T47D (cell line): ENCODE results near the gene RHBDD2.

Experiments
- DNase-seq, 2 experiments: peaks; one replicate each; pipeline versions ENCODE4 v3.0.0 to v3.0.0-alpha.2; 2011 to 2012; ENCODE audit warnings: low read depth in 1 of 2, low spot score in 1 of 2
- JUND ChIP-seq: IDR thresholded peaks from 2 replicates; pipeline ENCODE4 v1.6.1; 2012; ENCODE audit warnings: low read depth
- in situ Hi-C: cut with HindIII; loops from 2 replicates; pipeline ENCODE4 v1.10.0; 2016; ENCODE audit warnings: low sequenced_read_pairs, low pct_unique_long_range_greater_than_20kb

RHBDD2 gene

DNA sequence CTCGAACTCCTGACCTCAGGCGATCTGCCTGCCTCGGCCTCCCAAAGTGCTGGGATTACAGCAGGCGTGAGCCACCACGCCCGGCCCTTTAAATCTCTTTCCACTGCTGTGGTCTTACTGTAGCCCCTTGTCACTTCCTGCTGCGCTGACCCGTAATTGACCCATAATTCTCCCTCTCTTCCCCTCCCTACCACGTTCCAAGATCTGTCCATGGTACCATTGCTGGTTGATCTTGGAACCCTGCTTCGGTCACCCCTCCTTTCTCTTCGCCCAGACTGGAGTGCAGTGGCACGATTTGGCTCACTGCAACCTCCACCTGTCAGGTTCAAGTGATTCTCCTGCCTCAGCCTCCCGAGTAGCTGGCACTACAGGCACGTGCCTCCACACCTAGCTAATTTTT lies 42.6 kb downstream of the RHBDD2 start:
- in situ Hi-C loops = no loop called here
- no peak for DNase-seq
- no peak for TF ChIP-seq JUND

DNA sequence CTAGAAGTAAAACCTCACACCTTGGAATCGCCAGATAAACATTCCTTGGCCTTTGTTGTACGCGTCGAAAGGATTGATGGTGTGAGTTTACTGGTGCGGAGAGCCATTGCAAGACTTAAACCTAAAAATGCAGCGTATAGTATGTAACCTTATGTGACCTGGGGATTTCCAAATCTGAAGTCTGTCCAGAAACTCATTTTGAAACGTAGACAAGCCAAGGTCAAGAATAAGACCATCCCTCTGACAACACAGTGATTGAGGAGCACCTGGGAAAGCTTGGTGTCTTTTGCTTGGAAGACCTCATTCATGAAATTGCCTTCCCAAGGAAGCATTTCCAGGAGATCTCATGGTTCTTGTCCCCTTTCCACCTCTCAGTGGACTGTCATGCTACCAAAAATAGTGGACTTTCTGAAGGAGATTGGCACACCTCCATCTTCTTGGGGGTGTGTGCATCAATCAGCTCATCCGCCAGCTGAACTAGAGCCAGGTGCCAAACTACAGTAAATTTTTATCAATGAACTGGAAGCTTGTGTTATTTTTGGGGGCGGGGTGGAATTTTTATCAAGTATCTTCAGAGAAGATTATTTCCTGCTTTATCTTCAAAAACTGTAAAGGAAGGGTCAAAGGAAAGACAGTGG lies 44.3 kb downstream of the RHBDD2 start:
- TF ChIP-seq JUND = no peak
- in situ Hi-C loops = no loop called here
- no peak for DNase-seq

DNA sequence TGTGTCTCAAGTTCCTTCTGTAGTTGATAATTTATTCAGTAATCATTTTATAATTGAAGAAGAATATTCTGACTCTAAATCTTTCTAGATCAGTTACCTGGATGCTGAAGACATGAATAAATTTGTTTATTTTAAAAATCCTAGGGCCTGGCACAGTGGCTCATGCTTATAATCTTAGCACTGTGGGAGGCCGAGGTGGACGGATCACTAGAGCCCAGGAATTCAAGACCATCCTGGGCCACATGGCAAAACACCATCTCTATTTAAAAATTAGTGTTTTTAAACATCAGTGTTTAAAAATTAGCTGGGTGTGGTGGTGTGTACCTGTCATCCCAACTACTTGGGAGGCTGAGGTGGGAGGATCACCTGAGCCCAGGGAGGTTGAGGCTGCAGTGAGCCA lies 45.4 kb downstream of the RHBDD2 start:
- in situ Hi-C loops = no loop called here
- TF ChIP-seq JUND = no peak

DNA sequence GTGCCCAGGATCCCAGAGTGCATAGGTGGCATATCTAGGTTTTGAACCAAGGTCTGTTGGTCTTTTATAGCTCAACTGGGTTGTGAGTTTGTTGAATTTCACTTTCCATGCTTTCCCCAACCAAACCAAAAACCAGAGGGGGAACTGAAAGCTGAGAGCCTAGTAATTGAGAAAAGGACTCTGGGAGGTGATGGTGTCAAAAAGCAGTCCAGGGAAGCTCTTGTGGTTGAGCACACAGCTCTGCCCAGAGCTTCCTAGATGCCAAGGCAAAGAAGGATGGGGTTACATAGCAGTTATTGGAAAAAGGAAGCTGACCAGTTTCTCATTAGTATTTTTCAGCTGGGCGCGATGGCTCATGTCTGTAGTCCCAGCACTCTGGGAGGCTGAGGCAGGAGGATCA lies 46.1 kb downstream of the RHBDD2 start:
- in situ Hi-C loops = no loop called here
- no peak for DNase-seq
- no peak for TF ChIP-seq JUND

More for the DNA sequence above, 45.4 kb downstream of the RHBDD2 start:
- no peak for DNase-seq

DNA sequence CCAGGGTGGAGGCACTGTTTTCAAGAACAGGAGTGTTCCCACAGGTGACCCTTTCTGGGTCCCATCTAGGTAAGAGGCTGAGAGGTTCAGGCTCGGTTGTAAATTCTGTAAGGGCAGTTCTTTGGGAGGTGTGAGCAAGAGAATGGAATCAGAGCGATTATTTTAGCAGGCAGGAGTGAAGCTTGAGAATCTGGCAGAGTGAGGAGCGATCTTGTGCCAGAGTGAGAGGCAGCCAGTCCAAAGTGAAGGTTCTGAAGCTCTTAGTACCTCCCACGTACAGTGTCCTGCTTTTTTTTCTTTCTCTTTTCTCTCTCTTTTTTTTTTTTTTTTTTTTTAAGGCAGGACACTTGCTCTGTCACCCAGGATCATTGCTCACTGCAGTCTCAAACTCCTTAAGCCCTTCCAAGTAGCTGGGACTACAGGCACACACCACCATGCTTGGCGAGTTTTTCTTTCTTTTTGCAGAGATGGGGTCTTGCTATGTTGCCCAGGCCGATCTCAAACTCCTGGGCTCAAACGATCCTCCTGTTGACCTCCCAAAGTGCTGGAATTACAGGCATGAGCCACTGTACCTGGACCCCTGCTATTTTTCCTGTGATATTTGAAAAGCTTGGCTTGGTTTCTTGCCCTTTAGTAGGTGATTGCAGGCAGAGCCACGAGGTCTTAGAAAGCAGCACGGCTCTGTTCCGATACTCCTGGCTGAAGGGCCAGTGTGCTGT lies 47.0 kb downstream of the RHBDD2 start:
- no peak for TF ChIP-seq JUND
- in situ Hi-C loops = no loop called here

DNA sequence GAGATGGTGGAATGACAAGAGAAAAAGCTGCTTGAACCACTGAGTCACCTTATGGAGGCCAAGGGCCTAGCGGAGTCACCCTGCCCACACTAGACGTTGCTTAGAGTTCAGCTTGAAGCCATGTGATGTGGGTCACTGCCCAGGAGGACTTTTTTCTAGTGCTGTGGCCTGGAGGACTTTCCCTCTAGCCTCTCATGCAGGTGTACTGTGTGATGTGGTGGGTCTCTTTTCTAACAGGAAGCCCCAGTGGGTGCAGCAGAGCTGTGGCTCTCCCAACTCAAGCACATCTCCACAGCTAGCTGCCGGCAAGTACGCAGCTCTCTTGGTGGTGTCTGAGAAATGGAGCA lies 49.7 kb downstream of the RHBDD2 start:
- no peak for TF ChIP-seq JUND
- in situ Hi-C loops = no loop called here
- no peak for DNase-seq

More for the DNA sequence above, 47.0 kb downstream of the RHBDD2 start:
- DNase-seq = no peak

DNA sequence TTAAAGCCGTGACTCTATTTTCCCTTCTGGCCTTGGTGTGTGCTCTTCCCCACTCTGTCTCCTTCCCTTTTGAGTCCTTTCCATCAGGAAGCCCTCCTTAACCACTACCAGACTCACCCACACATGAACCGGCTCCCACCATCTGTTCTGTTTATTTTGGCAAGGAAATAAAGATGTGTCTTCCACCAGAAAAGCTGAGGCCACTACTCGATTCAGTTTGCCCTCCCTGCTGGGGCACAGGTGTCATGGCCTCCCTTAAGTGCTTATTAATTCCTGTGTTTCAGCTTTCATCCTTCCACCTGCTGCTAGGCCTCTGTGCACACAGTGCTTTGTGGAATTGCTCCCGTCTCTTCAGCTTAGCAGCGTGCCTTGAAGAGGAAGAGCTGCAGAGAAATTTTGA lies 52.8 kb downstream of the RHBDD2 start:
- TF ChIP-seq JUND = no peak
- no peak for DNase-seq
- in situ Hi-C loops = no loop called here

DNA sequence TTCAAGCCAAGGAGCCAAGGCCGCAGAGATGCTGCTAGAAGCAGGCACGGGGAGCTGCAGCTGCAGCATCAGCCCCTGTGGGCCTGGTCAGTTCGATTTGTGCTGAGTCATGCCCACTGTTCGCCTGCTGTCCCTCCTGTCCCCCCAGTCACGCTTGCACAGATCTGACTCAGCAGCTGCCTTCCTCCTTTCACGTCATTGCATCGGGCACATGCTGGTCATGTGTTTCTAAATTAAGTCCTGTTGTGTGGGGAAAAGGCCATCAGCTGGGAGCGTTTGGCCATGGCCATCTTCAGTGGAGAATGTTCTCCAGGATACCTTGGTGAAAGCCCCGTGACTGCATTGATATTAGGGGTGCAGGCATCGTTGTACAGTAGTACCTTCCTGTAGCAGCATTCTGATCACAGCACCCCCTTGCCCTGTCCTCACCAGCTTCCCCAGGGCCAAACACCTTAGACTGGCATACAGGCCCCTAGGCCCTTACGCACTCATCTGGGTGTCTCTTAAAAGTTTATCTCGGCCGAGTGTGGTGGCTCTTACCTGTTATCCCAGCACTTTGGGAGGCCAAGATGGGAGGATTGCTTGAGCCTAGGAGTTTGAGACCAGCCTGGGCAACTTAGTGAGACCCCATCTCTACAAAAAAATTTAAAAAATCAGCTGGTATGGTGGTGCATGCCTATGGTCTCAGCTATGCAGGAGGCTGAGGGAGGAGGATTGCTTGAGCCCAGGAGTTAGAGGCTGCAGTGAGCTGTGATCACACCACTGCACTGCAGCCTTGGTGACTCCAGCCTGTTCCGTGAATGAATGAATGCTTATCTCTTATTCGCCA lies 59.3 kb downstream of the RHBDD2 start:
- in situ Hi-C loops = no loop called here
- no peak for TF ChIP-seq JUND
- peak in 1 of 2 experiments; percentile 55 for DNase-seq
